Activated CD4-positive, alpha-beta T cell treated with anti-CD3 and anti-CD28 coated beads for 4 hours (primary cell): ENCODE results near the gene SWAP70.

Experiments
- DNase-seq, 2 donors: peaks; one replicate each; pipeline ENCODE4 v3.0.0-alpha.2; 2020

The SWAP70 gene

GRCh38 chr11:9780929-9781328 lies 117.1 kb downstream of the SWAP70 start:
- DNase-seq = no peak

GRCh38 chr11:9783986-9784385 lies 120.1 kb downstream of the SWAP70 start:
- no peak for DNase-seq

- DNase-seq = no peak
Measured at GRCh38 chr11:9784602-9785315, 120.9 kb downstream of the SWAP70 start.

- no peak for DNase-seq
Measured at GRCh38 chr11:9787260-9787659, 123.4 kb downstream of the SWAP70 start.

- no peak for DNase-seq
Measured at GRCh38 chr11:9787981-9788521, 124.2 kb downstream of the SWAP70 start.

DNA sequence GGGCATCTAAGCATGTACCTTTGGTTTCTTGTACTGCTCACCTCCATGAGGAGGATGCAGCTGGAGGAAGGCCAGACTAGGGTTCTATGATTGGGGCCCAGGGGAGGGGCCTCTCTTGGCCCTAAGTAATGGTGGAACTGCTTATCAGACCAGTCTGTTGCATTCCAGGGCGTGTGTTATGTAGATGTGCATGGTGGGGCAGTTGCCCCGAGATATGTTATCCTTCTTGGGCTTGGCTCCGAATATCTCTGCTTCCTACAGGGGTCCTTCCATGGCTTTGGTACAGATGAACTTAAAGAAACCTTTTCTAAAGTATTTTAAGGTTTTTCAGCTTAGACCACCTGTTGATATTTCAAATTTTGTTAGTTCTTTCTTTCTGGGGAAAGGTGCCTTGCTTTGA lies 126.0 kb downstream of the SWAP70 start:
- no peak for DNase-seq

DNA sequence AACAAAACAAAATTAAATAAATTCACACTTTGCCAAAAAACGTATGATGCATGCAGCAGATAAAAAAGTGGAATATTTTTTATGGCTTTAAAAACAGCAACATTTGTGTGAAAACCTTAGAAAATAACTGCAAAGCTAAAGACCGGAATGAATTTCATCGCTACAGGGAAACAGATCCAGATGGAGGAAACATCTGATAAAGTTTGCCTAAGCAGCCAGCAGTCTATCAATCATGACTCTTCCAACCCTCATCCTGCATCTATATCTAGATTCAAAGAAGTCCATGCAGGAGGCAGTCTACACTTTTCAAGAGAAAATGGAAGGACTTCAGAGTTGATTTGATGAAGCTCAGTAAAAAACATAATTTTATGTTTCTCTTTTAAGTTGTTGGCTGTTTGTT lies 126.8 kb downstream of the SWAP70 start:
- no peak for DNase-seq

GRCh38 chr11:9796266-9796665 lies 132.4 kb downstream of the SWAP70 start:
- DNase-seq = no peak

- no peak for DNase-seq
Measured at GRCh38 chr11:9796854-9797253, 133.0 kb downstream of the SWAP70 start.

- DNase-seq = no peak
Measured at GRCh38 chr11:9797300-9797699, 133.4 kb downstream of the SWAP70 start.

DNA sequence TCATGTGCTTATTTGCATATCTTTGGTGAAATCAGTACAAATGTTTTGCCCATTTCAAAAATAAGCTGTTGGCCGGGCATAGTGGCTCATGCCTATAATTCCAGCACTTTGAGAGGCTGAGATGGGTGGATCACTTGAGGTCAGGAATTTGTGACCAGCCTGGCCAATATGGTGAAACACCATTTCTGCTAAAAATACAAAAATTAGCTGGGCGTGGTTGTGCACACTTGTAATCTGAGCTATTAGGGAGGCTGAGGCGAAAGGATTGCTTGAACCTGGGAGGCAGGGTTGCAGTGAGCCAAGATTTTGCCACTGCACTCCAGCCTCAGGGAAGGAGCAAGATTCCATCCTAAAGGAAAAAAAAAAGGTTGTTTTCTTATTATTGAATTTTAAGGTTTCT lies 136.0 kb downstream of the SWAP70 start:
- DNase-seq = no peak

GRCh38 chr11:9802291-9802861 lies 138.5 kb downstream of the SWAP70 start:
- no peak for DNase-seq
